ENCODE data around the gene TUBB4B.

The TUBB4B gene

DNA sequence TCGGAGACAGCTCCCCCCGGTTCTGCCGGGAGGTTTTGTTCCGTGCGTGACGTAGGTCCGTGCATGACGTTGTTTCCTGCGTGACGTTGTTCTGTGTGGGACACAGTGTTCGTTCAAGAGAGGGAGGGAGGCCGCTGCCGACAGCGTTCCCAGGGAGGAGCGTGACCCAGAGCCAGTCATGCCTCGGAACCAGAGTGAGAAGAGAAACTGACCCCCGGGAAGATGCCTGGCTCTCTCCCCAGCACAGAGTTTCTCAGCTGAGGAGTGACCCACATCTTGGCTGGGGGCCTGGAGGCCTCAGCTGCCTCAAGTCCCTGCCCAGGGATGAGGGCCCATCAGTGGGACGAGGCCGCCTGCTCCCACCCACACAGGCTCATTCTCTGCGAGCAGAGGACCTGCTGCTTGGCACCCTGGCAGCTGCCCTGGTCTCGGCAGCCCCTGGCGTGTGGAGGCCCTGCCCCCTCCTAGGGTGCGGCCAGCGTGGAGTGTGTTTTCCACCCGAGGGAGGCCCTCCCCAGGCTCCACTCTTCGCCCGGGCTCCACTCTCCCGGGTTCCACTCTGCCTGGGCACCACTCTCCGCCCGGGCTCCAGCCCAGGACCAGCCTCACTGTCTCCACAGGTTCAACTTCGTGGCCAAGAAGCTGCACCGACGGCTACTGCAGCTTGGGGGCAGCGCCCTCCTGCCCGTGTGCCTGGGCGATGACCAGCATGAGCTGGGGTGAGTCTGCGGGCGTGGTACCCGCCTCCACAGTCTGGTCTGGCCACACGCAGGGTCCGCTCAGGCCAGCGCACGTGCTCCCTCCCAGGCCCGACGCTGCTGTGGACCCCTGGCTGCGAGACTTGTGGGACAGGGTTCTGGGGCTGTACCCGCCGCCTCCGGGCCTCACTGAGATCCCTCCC is 27.7 kb upstream of the TUBB4B start:
- DNase-seq: no peak

DNA sequence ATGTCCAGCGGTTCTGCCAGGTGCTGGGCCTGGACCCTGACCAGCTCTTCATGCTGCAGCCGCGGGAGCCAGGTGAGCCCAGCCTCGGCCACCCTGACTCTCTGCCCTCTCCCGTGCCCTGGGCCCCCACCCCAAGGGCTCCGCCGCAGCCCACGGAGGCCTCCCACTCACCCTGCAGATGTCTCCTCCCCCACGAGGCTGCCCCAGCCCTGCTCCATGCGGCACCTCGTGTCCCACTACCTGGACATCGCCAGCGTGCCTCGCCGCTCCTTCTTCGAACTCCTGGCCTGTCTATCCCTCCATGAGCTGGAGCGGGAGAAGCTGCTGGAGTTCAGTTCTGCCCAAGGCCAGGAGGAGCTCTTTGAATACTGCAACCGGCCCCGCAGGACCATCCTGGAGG is 26.5 kb upstream of the TUBB4B start:
- no peak for DNase-seq

DNA sequence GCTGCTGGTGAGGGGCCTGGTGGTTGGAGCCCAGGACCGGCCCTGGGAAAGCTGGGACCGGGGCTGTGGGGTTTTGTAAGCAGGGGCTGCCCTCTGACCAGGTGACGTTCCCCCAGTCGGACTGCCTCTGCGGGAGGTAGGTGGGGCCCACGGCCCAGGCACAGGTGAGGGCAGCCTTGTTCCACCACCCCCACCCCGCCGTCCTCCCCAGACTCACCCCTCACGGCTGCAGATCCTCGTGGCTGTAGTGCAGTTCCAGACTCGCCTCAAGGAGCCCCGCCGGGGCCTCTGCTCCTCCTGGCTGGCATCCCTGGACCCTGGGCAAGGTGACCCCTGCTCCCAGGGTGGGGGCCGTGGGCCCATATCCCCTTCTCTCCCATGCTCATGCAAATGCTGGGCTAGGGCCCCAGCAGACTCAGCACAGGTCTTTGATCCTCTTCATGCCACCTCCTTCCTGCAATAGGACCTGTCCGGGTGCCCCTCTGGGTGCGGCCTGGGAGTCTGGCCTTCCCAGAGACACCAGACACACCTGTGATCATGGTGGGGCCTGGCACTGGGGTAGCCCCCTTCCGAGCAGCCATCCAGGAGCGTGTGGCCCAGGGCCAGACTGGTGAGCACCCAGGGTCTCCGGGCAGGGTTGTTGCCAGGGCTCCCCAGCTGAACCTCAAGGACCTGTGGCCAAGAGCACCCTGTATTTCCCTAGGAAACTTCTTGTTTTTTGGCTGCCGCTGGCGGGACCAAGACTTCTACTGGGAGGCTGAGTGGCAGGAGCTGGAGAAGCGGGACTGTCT is 25.7 kb upstream of the TUBB4B start:
- no peak for DNase-seq

DNA sequence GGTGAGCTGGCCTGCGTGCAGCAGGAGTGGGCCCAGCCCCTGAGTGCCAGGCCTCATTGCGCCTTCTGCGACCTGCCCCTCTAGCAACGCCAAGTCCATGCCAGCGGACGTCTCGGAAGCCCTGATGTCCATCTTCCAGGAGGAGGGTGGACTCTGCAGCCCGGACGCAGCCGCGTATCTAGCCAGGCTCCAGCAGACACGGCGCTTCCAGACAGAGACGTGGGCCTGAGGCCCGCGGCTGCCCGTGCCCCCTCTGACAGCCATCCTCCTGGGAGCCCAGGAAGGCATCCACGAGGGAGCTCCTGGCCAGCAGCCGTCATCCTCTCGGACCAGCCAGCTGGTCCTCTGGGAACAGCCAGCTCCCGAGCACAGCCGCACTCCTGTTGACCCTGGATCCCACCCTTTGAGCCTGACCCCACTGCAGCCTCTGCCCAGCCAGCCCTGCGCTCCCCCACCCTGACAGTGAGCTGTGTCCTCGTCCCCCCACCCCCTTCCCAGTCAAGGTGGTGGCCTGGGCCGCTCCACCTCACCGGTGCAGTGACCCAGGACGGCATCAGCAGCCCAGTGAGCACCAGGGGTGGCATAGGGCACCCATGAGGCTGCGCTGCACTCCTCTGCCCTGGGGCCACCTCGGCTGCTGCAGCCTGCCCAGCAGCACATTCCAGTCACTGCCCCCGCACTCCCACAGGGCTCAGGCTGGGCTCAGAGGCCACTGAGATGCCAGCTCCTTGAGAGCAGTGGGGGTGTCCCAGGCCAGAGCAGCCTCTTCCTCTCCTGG is 24.7 kb upstream of the TUBB4B start:
- DNase-seq: no peak

DNA sequence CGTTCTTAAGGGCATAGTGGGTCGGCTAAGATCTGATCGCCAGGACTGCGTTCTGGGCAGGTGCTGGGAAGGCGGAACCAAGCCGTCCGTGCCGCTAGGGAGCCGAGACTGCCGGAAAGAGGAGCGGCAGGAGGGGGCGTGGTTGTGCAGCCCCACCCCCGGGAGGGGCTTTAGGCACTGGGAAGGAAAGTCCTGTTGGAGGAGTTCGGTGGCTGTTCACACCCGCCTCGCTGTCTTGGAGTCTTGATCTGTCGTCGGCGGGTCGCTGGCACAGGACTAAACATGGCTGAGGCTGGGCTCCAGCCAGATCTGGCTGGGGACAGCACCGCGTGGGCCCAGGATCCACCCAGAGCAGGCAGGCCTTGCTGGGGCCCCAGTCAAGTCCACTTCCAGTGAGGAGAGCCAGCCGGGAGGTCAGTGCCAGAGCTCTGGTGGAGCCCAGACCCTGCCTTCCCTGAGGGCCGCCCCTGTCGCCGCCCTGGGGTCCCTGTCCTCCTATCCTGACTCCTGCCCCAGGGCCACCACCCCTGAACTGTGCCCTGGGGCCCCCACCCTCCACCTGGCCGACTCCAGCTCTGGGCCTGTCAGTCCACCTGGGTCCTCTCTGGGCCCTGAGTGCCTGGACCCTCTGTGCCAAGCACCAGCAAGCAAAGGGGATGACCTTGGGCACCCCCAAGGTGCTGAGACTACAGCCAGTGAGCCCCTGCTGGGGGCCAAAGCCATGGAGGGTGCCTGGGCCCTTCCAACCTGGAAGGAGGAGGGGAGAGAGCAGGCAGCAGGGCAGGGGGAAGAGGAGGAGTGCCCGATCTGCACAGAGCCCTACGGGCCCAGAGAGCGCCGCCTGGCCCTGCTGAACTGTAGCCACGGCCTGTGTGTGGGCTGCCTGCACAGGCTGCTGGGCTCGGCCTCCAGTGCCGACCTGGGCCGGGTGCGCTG is 23.5 kb upstream of the TUBB4B start:
- DNase-seq: no peak

DNA sequence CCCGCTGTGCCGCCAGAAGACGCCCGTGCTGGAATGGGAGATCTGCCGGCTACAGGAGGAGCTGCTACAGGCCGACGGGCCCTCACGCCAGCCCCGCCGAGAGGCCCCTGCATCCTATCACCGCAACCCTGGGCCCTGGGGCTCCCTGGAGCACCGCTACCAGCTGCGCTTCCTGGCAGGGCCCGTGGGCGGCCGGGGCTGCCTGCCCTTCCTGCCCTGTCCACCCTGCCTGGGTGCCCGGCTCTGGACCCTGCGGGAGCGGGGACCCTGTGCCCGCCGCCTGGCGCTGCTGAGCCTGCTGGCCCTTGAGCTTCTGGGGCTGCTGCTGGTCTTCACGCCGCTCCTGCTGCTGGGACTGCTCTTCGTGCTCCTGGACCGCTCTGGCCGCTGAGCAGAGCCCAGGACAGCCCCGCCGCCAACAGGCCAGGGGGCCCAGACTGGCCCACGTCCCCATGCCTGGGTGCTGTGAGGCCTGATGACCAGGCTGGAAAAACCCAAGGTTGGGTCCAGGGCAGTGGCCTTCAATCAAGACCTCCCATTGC is 22.8 kb upstream of the TUBB4B start:
- DNase-seq: no peak

DNA sequence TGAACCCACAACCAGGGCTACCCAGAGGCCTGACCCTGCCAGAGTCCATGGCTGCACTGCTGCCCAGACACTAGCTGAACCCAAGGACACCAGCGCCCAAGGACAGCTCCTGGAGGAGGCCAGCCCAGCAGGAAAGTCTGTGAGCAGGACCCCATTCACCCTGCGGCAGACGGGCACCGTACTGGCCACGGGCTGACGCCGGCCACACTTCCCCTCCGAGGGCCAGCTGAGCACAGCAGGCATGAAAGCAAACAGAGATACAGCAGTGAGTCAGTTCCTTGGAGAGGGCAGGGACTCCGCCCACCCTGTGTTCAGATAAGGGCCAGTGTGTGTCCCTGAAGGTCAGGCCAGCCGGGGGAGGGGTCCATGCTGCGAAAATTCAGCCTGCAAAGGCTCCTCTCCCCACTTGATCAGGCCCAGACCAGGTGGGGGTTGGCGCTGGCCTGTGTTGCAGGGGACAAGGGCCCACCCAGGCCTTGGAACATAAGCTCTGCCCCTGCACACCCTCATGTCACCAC is 22.3 kb upstream of the TUBB4B start:
- DNase-seq: no peak

DNA sequence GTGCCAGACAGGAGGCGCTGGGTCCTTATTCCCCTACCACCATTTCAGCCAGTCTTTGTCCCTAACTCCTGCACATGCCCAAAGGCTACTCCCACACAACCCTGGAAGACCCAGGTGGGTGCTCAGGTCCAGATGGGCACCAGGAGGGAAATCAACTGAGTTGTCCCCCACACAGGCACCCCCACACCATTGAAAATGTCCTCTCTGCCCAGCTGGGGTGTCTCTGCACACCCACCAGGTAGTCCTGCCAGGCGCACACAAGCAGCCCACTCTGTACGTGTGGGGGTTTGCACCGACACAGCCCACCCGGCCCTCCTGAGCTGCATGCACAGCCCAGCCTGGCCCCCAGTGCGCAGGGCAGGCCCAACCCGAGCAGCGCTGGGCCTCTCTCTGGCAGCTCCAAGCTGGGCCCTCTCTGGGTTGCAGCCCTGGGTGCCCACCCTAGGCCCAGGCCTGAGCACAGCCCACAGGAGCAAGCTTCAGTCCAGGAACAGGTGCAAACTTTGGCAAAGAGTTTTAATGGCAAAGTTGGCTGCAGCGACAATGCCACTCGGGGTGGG is 21.2 kb upstream of the TUBB4B start:
- DNase-seq: no peak

DNA sequence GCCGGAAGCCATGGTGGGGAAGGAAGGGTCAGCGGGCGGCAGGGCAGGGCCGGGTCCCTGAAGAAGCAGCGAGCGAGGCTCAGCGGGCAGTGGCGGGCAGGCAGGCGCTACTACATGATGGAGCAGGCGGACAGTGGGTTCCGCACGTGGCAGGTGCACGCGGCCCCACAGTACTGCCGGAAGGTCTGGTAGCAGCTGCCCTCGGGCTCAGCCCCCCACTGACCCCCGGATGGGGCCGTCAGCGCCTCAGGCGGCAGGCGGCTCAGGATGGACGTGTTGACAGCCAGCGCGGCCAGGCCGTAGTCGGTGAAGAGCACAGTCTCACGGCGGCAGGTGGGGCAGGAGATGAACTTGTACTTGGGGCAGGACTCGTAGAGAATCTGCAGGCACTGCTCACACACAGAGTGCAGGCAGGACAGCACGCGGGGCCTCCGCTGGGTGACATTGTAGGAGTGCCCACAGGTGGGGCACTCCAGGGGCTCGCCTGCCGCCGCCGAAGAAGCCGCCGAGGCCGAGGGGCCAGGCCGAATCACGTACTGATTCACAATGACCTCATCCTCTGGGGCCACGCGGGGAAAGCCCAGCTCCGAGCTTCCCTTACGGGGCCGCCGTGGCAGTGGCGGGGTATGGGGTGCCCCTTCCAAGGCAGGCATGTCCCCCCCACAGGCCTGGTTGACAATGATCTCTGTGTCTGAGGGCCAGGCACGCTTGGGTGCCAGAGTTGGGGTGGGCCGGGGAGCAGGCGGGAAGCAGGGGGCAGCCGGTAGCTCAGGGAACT is 20.6 kb upstream of the TUBB4B start:
- DNase-seq: no peak

DNA sequence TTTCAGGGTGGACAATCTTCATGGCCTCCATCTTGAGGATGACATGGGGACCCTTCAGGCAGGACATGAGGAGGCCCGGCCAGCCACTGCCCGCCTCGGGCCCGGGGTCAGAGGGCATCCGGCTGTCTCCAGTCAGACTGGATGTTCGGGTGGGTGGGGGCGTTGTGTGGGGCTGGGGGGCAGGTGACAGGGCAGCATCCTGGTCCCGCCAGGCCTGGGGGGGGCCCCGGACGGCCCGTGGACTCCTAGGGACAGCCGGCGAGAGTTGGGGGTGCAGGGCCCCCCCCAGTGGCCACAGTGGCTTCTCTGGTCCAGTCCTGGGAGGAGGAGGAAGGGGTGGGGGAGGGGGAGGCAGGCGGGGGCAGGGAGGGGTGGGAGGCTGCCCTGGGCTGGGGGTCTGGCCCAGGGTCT is 20.0 kb upstream of the TUBB4B start:
- DNase-seq: no peak

DNA sequence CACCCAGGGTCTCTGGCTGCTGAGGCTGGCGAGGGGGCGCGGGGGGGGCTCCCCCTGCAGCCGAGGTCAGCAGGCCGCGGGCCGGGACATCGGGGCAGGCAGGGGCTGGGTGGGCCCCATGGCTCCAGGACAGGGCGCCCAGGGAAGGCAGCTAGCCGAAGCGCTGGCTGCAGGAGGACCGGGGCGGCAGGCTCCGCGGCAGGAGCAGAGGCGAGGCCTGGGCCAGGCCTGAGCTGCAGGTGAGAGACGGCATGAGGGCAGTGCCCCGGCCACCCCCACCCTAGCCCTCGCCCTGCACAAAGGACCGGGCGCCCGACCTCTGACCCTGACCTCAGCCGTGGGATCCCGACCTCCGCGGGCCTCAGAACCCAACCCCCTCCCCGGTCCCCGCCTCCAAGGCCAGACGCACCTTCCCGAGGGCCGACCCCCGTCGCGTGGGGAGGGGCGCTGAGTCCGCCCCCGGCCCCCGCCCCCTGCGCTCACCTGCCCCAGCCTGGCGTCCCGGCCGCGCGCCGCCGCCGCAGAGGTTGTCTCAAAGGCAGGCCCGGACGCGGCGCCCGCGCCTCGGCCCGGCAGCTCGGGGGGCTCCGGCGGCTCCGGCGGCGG is 19.5 kb upstream of the TUBB4B start:
- DNase-seq: no peak

DNA sequence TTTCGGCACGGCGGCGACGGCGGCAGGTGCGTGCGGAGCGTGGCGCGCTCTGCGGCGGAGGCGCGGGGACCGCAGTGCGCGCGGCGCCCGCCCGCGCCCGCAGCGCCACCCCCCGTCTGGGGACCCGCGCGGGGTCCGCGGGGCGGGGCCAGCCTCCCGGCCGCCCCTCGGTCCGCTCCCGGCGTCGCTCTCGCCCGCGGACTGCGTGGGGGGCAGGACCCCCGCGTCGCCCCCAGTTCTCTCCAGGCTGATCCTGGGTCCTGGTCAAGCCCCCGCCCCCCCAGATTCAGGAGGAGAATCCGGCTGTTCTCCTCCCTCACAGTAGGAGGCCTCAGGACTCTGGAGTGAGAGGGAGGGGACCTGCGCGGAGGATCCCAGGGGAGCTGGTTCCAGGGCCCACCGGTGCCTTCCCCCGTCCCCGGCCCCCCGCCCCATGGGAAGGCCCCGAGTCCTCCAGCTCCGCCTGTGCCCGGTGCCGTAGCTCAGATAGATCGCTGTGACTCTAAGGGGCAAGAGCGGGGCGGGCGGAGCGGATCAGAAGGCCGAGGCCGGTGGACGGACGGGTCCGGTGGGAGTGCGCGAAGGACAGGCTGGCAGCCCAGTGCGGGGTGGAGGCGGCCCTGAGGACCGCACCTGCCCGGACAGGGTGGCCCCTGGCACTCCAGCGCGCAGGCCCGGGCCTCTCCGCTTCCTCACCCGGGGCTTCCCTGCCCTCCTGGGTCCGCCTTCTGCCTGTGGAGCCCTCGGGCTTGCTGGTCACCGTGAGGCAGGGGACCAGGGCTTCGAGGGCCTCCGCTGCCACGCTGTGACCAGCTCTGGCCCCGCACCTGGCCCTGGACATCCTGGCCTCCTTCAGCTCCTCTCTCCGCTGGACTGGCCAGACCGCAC is 18.7 kb upstream of the TUBB4B start, which contains the start of gene RNF208:
RNF208 (minus strand) TSS at position 51 of the 888 bp plus-strand sequence. CDS start 1,028 bp downstream, outside the sequence.
- DNase-seq: no peak

DNA sequence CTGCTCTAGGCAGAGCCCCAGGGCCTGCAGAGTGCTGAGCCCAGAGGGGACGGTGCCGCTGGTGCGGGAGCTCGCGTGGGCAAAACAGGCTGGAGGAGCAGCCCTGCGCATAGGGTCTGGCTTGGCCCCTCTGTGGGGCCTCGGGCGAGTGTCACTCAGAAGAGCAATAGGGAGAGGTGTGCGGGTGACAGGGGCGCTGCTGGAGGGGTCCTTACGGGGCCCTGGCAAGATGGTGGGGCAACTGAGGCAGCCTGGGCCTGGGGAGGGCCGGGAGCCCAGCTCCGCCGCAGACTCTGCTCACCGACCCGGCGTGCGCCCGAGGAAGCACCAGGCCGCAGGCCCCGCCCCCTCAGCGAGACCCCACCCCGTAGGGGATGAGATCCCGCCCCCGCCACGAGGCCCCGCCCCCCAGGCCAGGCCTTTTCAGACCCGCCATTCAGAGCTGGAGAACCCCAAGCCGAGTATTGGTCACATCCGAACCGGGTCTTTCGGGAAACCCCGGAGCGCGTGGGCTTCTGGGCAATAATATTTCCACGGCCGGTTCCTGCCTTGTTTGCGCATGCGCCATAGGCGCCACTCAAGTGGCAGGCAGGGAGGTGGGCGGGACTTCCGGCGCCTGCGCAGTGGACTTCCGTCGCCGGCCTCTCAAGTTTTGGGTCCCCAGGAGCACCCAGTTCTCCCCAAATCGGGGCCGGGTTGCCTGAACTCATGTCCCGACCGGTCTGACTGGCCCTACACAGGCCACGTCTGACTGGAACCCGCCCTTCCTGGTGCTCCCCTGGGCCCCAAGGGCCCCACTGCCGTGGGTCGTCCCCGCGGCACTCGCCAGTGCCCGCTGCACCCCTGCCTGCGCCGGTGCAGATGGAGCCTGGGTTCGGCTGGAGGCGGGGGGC is 17.8 kb upstream of the TUBB4B start:
- DNase-seq: peak; percentile 97

DNA sequence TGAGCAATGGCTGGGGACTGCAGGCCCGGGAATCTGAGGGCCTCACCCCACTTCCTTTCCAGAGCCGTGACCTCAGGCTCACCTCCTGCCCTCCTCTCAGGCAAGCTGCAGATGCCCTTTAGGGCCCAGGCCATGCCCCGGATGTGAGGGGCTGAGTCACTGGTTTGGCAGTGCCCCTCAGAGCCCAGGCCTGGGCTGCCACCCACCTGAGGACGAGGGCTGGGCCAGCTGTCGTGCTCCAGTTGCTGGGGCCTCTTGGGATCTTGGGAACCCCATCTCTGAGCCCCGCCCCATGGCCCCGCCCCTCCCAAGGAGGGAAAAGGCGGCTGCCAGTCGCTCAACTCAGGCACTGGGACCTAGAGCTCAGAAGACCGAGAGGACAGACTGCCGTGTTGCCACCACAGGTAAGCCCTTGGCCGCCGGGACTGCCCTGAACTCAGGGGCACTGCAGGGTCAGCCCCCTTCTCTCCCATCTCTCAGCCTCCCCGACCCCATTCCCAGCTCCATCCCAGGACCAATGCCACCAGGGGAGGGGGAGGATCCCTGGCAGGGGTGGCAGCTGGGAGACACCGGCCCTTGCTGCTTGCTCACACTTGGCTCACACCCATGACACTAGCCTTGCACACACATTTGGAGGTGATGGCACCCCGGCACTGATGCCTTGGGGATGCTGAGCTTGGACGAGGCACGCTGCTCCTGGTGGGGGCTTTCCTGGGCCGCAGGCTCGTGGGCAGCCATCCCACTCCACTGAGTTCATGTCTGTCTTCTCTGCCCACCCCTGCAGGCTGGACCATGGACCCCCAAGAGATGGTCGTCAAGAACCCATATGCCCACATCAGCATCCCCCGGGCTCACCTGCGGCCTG is 16.0 kb upstream of the TUBB4B start, which contains the start of gene CYSRT1:
CYSRT1 (plus strand) TSS at position 345 of the 865 bp plus-strand sequence; CDS start at position 793, 448 bp downstream.
- no peak for DNase-seq

DNA sequence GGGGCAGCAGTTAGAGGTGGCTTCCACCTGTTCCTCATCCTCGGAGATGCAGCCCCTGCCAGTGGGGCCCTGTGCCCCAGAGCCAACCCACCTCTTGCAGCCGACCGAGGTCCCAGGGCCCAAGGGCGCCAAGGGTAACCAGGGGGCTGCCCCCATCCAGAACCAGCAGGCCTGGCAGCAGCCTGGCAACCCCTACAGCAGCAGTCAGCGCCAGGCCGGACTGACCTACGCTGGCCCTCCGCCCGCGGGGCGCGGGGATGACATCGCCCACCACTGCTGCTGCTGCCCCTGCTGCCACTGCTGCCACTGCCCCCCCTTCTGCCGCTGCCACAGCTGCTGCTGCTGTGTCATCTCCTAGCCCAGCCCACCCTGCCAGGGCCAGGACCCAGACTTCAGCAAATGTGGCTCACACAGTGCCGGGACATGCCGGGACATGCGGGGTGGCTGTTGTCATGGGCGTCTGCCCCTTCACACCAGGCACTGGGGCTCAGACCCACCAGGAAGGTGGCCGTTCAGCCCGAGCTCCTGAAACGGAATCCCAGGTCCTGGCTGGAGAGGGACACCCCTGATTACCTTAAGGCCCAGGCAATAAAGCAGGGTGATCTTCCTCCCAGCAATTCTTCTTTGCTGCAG is 15.3 kb upstream of the TUBB4B start:
- no peak for DNase-seq
